SK-N-SH treated with all-trans-retinoic acid at 6 μM for 48 hours (cell line): ENCODE measurements around the gene PARD3.

Experiments used
- ATAC-seq: fragments of 200-7000 bp; cut with Tn5 transposase; 3 replicates; pipeline ENCODE4 v1.9.1; 2020; ENCODE audit warnings: mild to moderate bottlenecking, moderate library complexity
- ARNTL ChIP-seq: fragments of 450-650 bp; formaldehyde crosslinking; IDR thresholded peaks from 2 replicates; pipeline ENCODE4 v1.5.0; 2020; ENCODE audit warnings: low read depth, mild to moderate bottlenecking, moderate library complexity, borderline replicate concordance
- BACH2 ChIP-seq: fragments of 250-450 bp; sonication (Bioruptor Pico); IDR thresholded peaks from 2 replicates; pipeline ENCODE4 v1.9.0; 2021; ENCODE audit warnings: mild to moderate bottlenecking, borderline replicate concordance
- CREB5 ChIP-seq: fragments of 250-450 bp; sonication (Bioruptor Pico); IDR thresholded peaks from 2 replicates; pipeline ENCODE4 v1.5.1; 2020; ENCODE audit warnings: low read depth, mild to moderate bottlenecking, moderate library complexity
- CSRNP3 ChIP-seq: fragments of 250-450 bp; sonication (Bioruptor Pico); IDR thresholded peaks from 2 replicates; pipeline ENCODE4 v1.5.1; 2021; ENCODE audit warnings: mild to moderate bottlenecking, moderate library complexity
- ESRRG ChIP-seq: fragments of 250-450 bp; sonication (Bioruptor Pico); IDR thresholded peaks from 2 replicates; pipeline ENCODE4 v1.6.1; 2021; ENCODE audit warnings: mild to moderate bottlenecking
- GLIS3 ChIP-seq: fragments of 250-450 bp; sonication (Bioruptor Pico); IDR thresholded peaks from 2 replicates; pipeline ENCODE4 v1.5.0; 2020; ENCODE audit warnings: mild to moderate bottlenecking, moderate library complexity
- ISL1 ChIP-seq: fragments of 250-450 bp; sonication (Bioruptor Pico); IDR thresholded peaks from 2 replicates; pipeline ENCODE4 v2.1.2; 2022; ENCODE audit warnings: mild to moderate bottlenecking, moderate library complexity
- POU6F1 ChIP-seq: fragments of 250-450 bp; sonication (Bioruptor Pico); IDR thresholded peaks from 2 replicates; pipeline ENCODE4 v1.8.0; 2021; ENCODE audit warnings: low read depth, mild to moderate bottlenecking, moderate library complexity, borderline replicate concordance
- SNAI2 ChIP-seq: fragments of 250-450 bp; sonication (Bioruptor Pico); IDR thresholded peaks from 2 replicates; pipeline ENCODE4 v1.5.0; 2020; ENCODE audit warnings: mild to moderate bottlenecking, moderate library complexity
- TCF4 ChIP-seq: fragments of 250-450 bp; sonication (Bioruptor Pico); IDR thresholded peaks from 2 replicates; pipeline ENCODE4 v1.8.0; 2021; ENCODE audit warnings: mild to moderate bottlenecking, moderate library complexity, borderline replicate concordance
- TOX ChIP-seq: fragments of 250-450 bp; sonication (Bioruptor Pico); IDR thresholded peaks from 2 replicates; pipeline ENCODE4 v1.8.0; 2021; ENCODE audit warnings: mild to moderate bottlenecking, moderate library complexity, borderline replicate concordance
- TSHZ2 ChIP-seq: fragments of 250-450 bp; sonication (Bioruptor Pico); IDR thresholded peaks from 2 replicates; pipeline ENCODE4 v1.5.0; 2020; ENCODE audit warnings: mild to moderate bottlenecking, moderate library complexity
- ZC3H10 ChIP-seq: fragments of 250-450 bp; sonication (Bioruptor Pico); IDR thresholded peaks from 2 replicates; pipeline ENCODE4 v1.5.1; 2021; ENCODE audit warnings: mild to moderate bottlenecking, moderate library complexity
- ZFP3 ChIP-seq: fragments of 250-450 bp; sonication (Bioruptor Pico); IDR thresholded peaks from 2 replicates; pipeline ENCODE4 v1.5.0; 2020; ENCODE audit warnings: mild to moderate bottlenecking, moderate library complexity
- ZFP30 ChIP-seq: fragments of 450-650 bp; formaldehyde crosslinking; IDR thresholded peaks from 2 replicates; pipeline ENCODE4 v1.5.0; 2022; ENCODE audit warnings: mild to moderate bottlenecking, moderate library complexity
- ZNF70 ChIP-seq: fragments of 450-650 bp; formaldehyde crosslinking; IDR thresholded peaks from 2 replicates; pipeline ENCODE4 v1.5.0; 2020; ENCODE audit warnings: mild to moderate bottlenecking, moderate library complexity
- TF ChIP-seq, protein P1 (sequence below): fragments of 250-450 bp; sonication (Bioruptor Pico); IDR thresholded peaks from 2 replicates; pipeline ENCODE4 v1.8.0; 2020; ENCODE audit warnings: mild to moderate bottlenecking, moderate library complexity, borderline replicate concordance

PARD3 gene

GRCh38 chr10:34184939-34185386, 630.1 kb downstream of the PARD3 start:
- no peak for ATAC-seq

DNA sequence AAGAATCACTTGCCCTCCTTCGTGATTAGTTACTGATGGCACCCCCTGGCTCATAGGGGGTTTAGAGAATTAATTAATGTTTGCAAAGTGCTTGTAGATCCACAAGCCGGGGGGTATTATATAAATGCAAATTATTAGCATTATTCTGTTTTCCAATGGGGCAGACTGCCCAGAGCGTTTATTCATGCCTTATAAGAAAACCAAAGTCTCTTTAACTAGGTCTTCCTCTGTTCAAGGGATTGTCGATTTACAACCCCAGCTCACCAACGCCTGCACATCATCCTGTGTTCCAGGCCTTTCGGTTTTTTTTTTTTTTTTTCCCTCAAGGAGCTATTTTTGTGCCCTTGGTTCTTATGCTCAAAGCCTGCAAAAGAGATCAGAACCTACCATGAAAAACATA, 630.7 kb downstream of the PARD3 start:
- no peak for TF ChIP-seq TSHZ2
- no peak for TF ChIP-seq ESRRG (CRISPR knock-in tag)
- no peak for TF ChIP-seq CREB5 (CRISPR knock-in tag)
- TF ChIP-seq ISL1 (CRISPR knock-in tag): no peak
- no peak for TF ChIP-seq BACH2 (CRISPR knock-in tag)
- no peak for TF ChIP-seq ZC3H10
- no peak for TF ChIP-seq ZFP30
- no peak for TF ChIP-seq ZNF70 (CRISPR knock-in tag)
- TF ChIP-seq ARNTL (CRISPR knock-in tag): no peak
- TF ChIP-seq ZFP3: no peak
- no peak for TF ChIP-seq SNAI2 (CRISPR knock-in tag)
- TF ChIP-seq, all 23 proteins: peak for 0
- no peak for ATAC-seq

More at GRCh38 chr10:34184939-34185386, 630.1 kb downstream of the PARD3 start:
- TF ChIP-seq ISL1 (CRISPR knock-in tag) (peak; percentile 54), ZFP30 (no peak)
- TF ChIP-seq, all 23 proteins: peak for 1

DNA sequence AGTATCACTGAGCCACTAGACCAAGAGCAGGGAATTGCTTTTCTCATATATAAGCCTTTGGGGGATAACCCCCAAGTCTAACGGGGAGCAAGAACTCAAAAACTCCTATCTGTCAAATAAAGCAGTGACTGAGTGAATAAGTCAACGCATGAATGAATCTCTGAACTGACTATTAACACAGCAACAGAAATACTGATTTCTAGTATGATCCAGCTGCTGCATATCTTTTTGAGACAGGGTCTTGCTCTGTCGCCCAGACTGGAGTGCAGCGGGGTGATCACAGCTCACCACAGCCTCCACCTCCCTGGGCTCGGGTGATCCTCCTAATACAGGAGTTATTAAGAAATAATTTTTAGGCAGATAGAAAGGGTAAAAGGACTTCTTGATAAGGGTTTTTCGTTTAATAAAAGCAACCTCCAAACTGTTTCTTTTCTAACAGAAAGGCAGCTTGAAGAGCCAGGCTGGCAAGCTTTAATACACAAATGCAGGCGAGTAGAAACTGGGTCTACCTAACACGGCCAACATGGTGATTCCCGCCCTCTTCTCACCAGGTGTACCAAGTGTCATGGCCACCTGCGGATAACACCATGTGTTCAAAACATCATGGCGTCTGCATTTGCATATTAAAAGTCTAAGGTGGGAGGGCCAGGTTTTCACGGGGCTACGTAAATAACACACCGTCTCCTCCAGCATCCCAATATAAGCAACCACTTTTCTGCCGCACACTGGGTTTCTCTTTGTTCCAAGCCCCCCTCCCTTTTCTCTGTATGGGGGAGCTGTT, 631.9 kb downstream of the PARD3 start:
- TF ChIP-seq GLIS3 (CRISPR knock-in tag) (no peak), ARNTL (CRISPR knock-in tag) (no peak), CSRNP3 (CRISPR knock-in tag) (no peak), ZFP3 (no peak), ESRRG (CRISPR knock-in tag) (no peak), BACH2 (CRISPR knock-in tag) (no peak), POU6F1 (CRISPR knock-in tag) (no peak), TOX (CRISPR knock-in tag) (no peak)
- TF ChIP-seq, protein P1, sequence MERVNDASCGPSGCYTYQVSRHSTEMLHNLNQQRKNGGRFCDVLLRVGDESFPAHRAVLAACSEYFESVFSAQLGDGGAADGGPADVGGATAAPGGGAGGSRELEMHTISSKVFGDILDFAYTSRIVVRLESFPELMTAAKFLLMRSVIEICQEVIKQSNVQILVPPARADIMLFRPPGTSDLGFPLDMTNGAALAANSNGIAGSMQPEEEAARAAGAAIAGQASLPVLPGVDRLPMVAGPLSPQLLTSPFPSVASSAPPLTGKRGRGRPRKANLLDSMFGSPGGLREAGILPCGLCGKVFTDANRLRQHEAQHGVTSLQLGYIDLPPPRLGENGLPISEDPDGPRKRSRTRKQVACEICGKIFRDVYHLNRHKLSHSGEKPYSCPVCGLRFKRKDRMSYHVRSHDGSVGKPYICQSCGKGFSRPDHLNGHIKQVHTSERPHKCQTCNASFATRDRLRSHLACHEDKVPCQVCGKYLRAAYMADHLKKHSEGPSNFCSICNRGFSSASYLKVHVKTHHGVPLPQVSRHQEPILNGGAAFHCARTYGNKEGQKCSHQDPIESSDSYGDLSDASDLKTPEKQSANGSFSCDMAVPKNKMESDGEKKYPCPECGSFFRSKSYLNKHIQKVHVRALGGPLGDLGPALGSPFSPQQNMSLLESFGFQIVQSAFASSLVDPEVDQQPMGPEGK (CRISPR knock-in tag): no peak
- no peak for ATAC-seq

- TF ChIP-seq TSHZ2 (peak; percentile 49; the same call in 1 of the 2 replicates), TCF4 (CRISPR knock-in tag) (peak; percentile 87; the same call in 1 of the 2 replicates), SNAI2 (CRISPR knock-in tag) (0 out of 2 replicates have a peak, but pooled peaks have one; percentile 20), ISL1 (CRISPR knock-in tag) (no peak)
- ATAC-seq: peak; percentile 85
Measured at GRCh38 chr10:34181553-34182300, 633.4 kb downstream of the PARD3 start.
